SU-DHL-6 (cell line): ENCODE data around the gene APLN.

ENCODE experiments used
- H2AFZ ChIP-seq: fragments of 200-600 bp; sonication (generic); 2 replicates; pipeline ENCODE4 v1.6.1; 2014; ENCODE audit warnings: low read depth, mild to moderate bottlenecking, moderate library complexity, mixed read lengths, antibody characterized with exemption, low read length; ENCODE audit not compliant: severe bottlenecking
- H3F3A ChIP-seq: fragments of 200-600 bp; shearing (Covaris generic); 2 replicates; pipeline ENCODE4 v1.6.0; 2016; ENCODE audit warnings: antibody characterized with exemption, mild to moderate bottlenecking; ENCODE audit not compliant: insufficient read depth
- H3K27ac ChIP-seq: fragments of 200-600 bp; sonication (generic); 2 replicates; pipeline ENCODE4 v1.5.1; 2016; ENCODE audit warnings: low read depth, mild to moderate bottlenecking, low read length, moderate library complexity, mixed read lengths
- H3K27me3 ChIP-seq: fragments of 200-600 bp; sonication (generic), shearing (Covaris generic); 2 replicates; pipeline ENCODE4 v1.6.0; 2014; ENCODE audit warnings: mild to moderate bottlenecking, low read length
- H3K36me3 ChIP-seq: fragments of 200-600 bp; sonication (generic); 2 replicates; pipeline ENCODE4 v1.6.1; 2014; ENCODE audit warnings: mild to moderate bottlenecking, low read length, mixed read lengths
- H3K4me2 ChIP-seq: fragments of 300-600, 200-600 bp; shearing (Covaris generic), sonication (generic); 2 replicates; pipeline ENCODE4 v1.6.0; 2014; ENCODE audit warnings: low read length, low read depth, mild to moderate bottlenecking; ENCODE audit not compliant: poor library complexity, severe bottlenecking
- H3K4me3 ChIP-seq: fragments of 200-600 bp; sonication (generic); 2 replicates; pipeline ENCODE4 v1.5.1; 2014; ENCODE audit warnings: antibody characterized with exemption, low read length, mild to moderate bottlenecking, mixed read lengths; ENCODE audit not compliant: insufficient read depth, poor library complexity, severe bottlenecking
- H3K79me2 ChIP-seq: fragments of 200-600 bp; sonication (generic); 2 replicates; pipeline ENCODE4 v1.6.1; 2014; ENCODE audit warnings: mild to moderate bottlenecking, low read length, moderate library complexity; ENCODE audit not compliant: insufficient read depth
- H3K9ac ChIP-seq: fragments of 200-600 bp; sonication (generic); 2 replicates; pipeline ENCODE4 v1.7.0; 2014; ENCODE audit warnings: mild to moderate bottlenecking, low read length
- H3K9me2 ChIP-seq: fragments of 200-600 bp; sonication (generic); replicated peaks from 2 replicates; pipeline ENCODE4 v1.6.1; 2014; ENCODE audit warnings: low read length; ENCODE audit not compliant: insufficient read depth
- H3K9me3 ChIP-seq: fragments of 200-600 bp; sonication (generic); 2 replicates; pipeline ENCODE4 v1.6.1; 2014; ENCODE audit warnings: low read length, mixed read lengths; ENCODE audit not compliant: insufficient read depth
- H4K20me1 ChIP-seq: fragments of 200-600 bp; sonication (generic); 2 replicates; pipeline ENCODE4 v1.6.1; 2014; ENCODE audit warnings: low read depth, mild to moderate bottlenecking, antibody characterized with exemption, low read length, moderate library complexity, mixed read lengths
- CTCF ChIP-seq: fragments of 200-600 bp; sonication (generic); IDR thresholded peaks from one replicate; pipeline ENCODE4 v1.5.1; 2017; ENCODE audit warnings: antibody characterized with exemption, mild to moderate bottlenecking, low read length, moderate library complexity; ENCODE audit not compliant: insufficient read depth, poor library complexity, severe bottlenecking
- EZH2phosphoT487 ChIP-seq: fragments of 200-600 bp; sonication (generic), shearing (Covaris generic); conservative IDR thresholded peaks from 2 replicates; pipeline ENCODE4 v1.6.1; 2018; ENCODE audit warnings: mild to moderate bottlenecking, antibody characterized with exemption, low read length, moderate library complexity, mixed read lengths

APLN gene

GRCh38 chrX:129617420-129617819 is 37.3 kb downstream of the APLN start:
- no peak overlapping the region for H3K27ac ChIP-seq
- no peaks in the 10 kb centered on the region for H3F3A ChIP-seq
- no peak overlapping the region for H2AFZ ChIP-seq
- H3K4me2 ChIP-seq: no peak overlapping the region
- H3K36me3 ChIP-seq: no peaks in the 10 kb centered on the region
- H3K27me3 ChIP-seq: no peaks in the 10 kb centered on the region
- no peak overlapping the region for H3K4me3 ChIP-seq
- TF ChIP-seq CTCF (no peak), EZH2phosphoT487 (no peak)
- H3K9ac ChIP-seq: no peak overlapping the region
- no peaks in the 10 kb centered on the region for H3K9me2 ChIP-seq
- H3K79me2 ChIP-seq: no peaks in the 10 kb centered on the region
- no peaks in the 10 kb centered on the region for H3K9me3 ChIP-seq
- no peaks in the 10 kb centered on the region for H4K20me1 ChIP-seq

GRCh38 chrX:129614481-129615255 is 40.1 kb downstream of the APLN start:
- Histone ChIP-seq H3F3A (no peaks in the 10 kb centered on the region), H3K9me2 (no peaks in the 10 kb centered on the region), H3K27ac (no peak overlapping the region), H3K79me2 (no peaks in the 10 kb centered on the region), H3K4me3 (no peak overlapping the region), H3K27me3 (no peaks in the 10 kb centered on the region), H3K36me3 (no peaks in the 10 kb centered on the region), H2AFZ (no peak overlapping the region), H4K20me1 (no peaks in the 10 kb centered on the region), H3K9ac (no peak overlapping the region), H3K4me2 (no peak overlapping the region), H3K9me3 (no peaks in the 10 kb centered on the region)
- TF ChIP-seq EZH2phosphoT487 (no peak), CTCF (no peak)

GRCh38 chrX:129613596-129613995 is 41.2 kb downstream of the APLN start:
- H3K4me3 ChIP-seq: no peak overlapping the region
- no peaks in the 10 kb centered on the region for H3F3A ChIP-seq
- no peaks in the 10 kb centered on the region for H3K36me3 ChIP-seq
- H3K9ac ChIP-seq: no peak overlapping the region
- no peaks in the 10 kb centered on the region for H3K79me2 ChIP-seq
- no peaks in the 10 kb centered on the region for H3K27me3 ChIP-seq
- no peak for TF ChIP-seq CTCF
- no peak for TF ChIP-seq EZH2phosphoT487
- no peaks in the 10 kb centered on the region for H4K20me1 ChIP-seq
- H3K4me2 ChIP-seq: no peak overlapping the region
- H2AFZ ChIP-seq: no peak overlapping the region
- no peaks in the 10 kb centered on the region for H3K9me3 ChIP-seq
- H3K27ac ChIP-seq: no peak overlapping the region
- H3K9me2 ChIP-seq: no peaks in the 10 kb centered on the region
